HG02763 (cell line): ENCODE measurements around the gene KRT10.

ENCODE experiments used
- ATAC-seq: cut with Tn5 transposase; IDR thresholded peaks from one replicate; pipeline ENCODE4 v1.9.1; 2021; ENCODE audit warnings: mild to moderate bottlenecking, moderate library complexity; ENCODE audit not compliant: unreplicated experiment

The KRT10 gene

GRCh38 chr17:40810494-40810893, 11.9 kb downstream of the KRT10 start:
- ATAC-seq = no peak

DNA sequence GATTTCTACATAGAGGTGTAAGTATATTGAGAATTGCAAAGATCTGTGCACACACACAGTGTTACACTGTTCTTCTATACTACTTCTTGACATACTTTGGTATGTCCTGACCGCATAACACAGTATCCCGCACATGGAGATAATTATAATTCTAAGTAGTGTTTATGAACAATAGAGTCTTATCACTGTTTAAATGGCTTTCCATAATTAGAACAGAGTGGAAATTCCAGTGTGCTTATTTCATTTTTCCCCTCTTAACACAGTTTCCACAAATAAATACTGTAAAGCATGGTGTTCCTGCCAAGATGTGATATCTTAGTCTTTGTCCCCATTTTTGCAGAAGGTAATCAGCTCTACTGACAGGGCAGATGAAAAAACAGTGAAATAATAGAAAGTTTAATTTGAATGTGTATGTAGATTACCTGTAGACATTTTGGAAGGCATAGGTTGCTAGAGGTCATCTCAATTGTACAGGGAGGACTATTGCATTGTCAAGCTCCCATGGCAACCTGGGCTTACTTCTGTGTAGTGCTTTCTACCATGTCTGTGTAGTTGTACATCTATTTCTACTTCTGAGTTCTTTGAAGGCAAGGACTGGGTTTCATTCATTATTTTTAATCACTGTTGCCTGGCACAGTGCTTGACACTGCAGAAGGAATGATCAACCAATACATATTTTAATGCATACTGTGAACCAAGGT, 12.5 kb downstream of the KRT10 start:
- no peak for ATAC-seq

DNA sequence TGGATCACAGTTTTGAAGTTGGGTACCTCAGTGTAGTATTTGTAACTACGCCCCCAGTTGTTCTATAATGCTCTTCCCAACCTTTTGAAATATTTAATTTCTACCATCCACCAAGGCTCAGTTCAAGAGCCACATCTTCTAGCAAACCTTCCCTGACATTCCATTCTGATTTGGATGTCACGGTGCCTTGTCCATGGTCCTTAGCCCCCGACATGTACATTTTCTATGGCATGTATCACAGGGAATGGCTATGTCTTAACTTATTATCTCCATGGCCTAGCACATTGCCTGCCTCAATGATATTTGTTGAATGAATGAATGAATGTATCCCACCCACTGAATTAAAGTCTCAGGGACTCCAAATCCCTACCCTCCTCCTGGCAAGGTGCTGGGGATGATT, 16.3 kb downstream of the KRT10 start:
- no peak for ATAC-seq

GRCh38 chr17:40803617-40804082, 18.8 kb downstream of the KRT10 start:
- no peak for ATAC-seq

GRCh38 chr17:40801157-40801556, 21.3 kb downstream of the KRT10 start:
- no peak for ATAC-seq

- ATAC-seq = no peak
Observed at GRCh38 chr17:40800381-40800780, 22.0 kb downstream of the KRT10 start.

DNA sequence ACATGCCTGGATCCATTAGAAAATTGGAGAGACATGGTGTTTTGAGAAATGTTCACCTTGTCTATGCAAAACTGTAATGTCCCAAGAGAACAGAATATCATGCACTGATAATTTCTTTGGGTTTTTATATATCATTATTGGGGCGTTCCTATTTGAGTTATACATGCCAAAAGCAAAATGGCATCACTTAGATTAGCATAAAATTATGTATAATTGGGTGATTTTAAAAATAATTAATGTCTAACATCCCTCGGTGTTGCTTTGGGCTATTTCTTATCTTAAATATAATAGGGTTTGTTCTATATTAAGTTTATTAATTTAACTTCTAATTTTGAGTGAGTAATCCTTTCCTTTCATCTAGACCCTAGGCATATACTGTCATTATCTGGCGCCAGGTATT, 22.6 kb downstream of the KRT10 start, which contains the start of gene KRT28:
Gene KRT28 (minus strand): TSS at position 101 of the 400 bp plus-strand sequence. CDS start 66 bp downstream, at position 35.
- ATAC-seq = no peak

DNA sequence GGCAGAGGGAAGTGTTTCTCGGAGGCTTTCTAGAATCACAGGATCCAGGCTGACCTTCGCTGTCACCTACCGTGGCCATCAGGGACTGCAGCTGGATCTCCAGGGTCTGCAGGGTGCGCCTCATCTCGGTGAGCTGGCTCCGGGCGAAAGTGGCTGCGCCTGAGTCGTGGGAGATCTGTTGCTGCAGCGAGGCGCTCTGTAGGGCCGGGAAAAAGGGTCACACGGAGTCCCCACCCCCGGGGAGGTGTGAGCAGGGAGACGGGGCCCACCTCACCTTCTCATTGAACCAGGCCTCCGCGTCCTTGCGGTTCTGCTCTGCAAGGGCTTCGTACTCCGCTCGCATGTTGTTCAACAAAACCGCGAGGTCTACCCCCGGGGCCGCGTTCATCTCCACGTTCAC, 25.6 kb downstream of the KRT10 start:
- ATAC-seq = no peak

GRCh38 chr17:40795019-40795667, 27.3 kb downstream of the KRT10 start:
- ATAC-seq = no peak

DNA sequence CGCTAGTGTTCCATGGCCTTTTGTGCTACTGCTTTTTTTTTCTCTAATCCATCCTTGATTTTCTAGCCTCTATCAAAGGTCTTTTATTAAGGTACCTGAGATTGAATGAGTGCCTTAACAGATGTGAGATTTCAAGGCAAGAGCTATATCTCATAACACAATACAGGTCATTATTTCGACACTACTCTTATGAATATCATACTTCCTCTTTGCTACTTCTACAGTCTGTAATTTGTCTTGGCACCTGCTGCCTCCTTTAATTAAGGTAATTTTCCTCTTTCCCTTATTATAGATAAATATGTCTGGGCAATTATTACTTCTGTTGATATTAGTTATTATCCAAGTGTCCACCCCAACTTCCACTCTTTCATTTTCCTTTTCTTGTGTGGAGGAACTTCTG, 27.9 kb downstream of the KRT10 start:
- ATAC-seq = no peak

GRCh38 chr17:40793832-40794231, 28.6 kb downstream of the KRT10 start:
- ATAC-seq = no peak

- ATAC-seq = no peak
Observed at GRCh38 chr17:40791787-40792436, 30.5 kb downstream of the KRT10 start.

GRCh38 chr17:40791111-40791510, 31.3 kb downstream of the KRT10 start:
- no peak for ATAC-seq

DNA sequence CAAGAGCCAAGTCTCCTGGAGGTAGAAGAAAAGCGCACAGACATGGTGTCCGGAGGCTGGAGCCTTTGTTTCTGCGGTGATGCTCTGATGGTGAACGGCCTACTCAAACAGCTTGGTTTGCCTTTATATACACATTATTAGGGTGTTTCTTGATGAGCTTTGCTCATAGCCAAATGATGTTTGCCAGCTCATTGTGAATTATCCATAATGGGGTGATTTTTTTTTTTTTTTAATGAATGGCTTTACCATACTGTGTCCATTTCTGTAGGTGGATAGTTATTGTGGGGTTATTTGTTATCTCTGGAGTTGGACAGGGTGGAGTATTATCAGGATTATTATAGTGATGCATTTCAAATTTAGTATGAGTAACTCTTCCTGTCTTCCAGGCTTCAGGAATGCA, 40.0 kb downstream of the KRT10 start, which contains the start of gene KRT27:
Gene KRT27 (minus strand): TSS at position 101 of the 400 bp plus-strand sequence. CDS start 57 bp downstream, at position 44.
- no peak for ATAC-seq

DNA sequence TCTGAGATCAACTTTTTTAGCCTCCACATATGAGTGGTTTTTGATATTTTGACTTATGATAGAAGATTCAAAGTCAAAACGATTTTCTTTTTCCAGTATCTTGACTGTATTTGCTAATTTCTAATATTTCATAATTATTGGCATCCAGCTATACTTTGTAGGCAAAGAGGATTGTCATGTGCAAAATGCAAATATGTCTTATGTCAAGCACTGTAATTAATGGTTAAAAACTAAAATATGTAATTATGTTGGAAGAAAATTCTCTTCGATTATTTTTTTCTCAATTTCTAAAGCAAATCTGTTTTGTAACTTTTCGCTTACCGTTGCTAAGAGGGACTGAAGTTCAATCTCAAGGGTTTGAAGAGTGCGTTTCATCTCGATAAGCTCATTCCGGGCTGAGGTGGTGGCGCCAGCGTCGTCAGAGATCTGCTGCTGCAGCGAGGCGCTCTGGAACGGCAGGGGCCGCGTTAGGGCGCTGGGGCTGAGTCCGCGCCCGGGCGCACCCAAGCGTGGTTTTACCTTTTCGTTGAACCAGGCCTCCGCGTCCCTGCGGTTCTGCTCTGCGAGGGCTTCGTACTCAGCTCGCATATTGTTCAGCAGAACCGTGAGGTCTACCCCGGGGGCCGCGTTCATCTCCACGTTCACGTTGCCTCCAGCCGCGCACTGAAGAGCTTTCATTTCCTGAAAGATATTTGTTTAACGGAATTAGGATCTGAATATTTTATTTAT, 43.1 kb downstream of the KRT10 start:
- ATAC-seq = no peak

DNA sequence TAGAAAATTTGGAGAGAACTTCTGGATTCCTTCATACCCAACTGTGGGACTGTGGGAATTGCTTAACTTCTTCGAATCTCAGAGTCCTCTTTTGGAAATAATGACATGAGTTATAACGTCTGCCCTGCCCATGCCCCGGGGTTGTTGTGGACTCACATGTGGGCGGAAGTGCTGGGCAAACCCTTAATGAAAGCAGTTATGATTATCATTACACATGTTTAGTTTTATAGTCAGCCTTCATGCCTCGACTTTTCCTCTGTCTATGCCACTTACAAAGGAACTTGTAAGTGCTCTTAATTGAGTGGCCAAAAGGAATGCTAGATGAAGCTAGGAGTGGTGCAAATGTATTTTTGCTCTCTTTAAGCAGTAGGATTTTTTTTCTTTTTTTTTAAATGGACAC, 44.0 kb downstream of the KRT10 start:
- no peak for ATAC-seq

DNA sequence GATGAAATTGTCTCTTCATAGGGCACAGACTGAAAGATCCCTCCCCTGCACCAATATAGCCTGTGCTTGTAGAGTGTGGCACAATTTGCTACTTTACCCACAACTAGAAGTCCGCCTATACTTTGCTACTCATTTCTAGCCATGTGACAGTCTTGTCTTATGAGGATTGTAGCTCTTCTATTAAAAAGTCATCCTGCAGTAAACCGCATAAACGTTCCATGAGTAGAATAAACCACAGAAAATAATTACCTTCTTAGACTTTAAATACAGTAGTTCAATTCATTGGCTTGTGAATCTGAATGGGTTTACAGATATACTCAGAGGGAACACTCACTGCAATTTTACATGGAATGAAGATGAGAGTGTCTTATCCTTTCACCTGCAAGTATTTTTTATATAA, 44.4 kb downstream of the KRT10 start:
- no peak for ATAC-seq

DNA sequence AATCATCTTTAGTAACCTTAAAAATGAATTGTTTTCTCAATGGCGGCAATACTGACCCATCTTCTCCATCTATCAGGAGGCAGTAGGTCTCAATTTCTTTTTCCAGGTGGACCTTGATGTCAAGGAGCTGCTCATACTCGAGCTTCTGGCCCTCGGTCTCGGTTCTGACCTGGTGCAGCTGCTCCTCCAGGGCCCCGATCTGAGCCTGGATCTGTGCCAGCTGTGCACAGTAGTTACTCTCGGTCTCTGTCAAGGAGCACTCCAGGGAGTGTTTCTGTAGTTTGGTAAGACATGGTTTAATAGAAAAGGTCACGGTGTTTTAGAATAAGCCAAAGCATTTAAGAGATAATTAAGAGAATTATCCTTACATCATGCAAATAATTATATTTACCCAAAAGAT, 45.0 kb downstream of the KRT10 start:
- ATAC-seq = no peak

DNA sequence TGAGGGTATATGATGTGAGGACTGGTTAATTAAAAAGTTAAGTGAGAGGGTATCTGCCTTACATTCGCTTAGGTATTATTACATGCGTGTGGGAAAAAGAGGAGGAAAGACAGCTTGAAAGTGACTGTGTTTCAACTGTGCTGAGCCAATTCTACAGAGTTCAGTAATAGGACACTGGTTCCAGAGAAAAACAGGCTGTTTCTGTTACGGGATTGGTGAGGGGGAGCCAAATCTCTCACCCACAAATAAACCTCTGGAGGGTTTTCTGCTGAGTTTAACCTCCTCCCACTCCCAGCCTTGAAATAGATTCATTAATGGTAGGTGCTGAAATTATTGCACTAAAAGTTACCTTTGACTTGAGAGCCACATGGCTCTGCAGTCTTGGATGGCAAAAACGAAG, 46.5 kb downstream of the KRT10 start:
- ATAC-seq = no peak

GRCh38 chr17:40772101-40772500, 50.3 kb downstream of the KRT10 start, which contains the start of gene KRT26:
Gene KRT26, minus strand, starts transcription at chr17:40772201. Its CDS starts 88 bp downstream, at chr17:40772113.
- no peak for ATAC-seq
